DND-41 (cell line): ENCODE measurements around the gene MRPL58.
A peak's percentile ranks its signal among the peaks of the same experiment; 100 is the strongest.

Source experiments
- ATAC-seq: fragments of 200-7000 bp; cut with Tn5 transposase; 3 replicates; pipeline ENCODE4 v1.9.1; 2021; ENCODE audit warnings: low read depth; ENCODE audit not compliant: insufficient read depth
- DNase-seq: peaks from one replicate; pipeline ENCODE4 v3.0.0-alpha.2; 2020
- H2AFZ ChIP-seq: 2 replicates; pipeline ENCODE4 v1.6.0; 2012; ENCODE audit warnings: low read depth, low read length
- H3K27ac ChIP-seq: 2 replicates; pipeline ENCODE4 v1.5.1; 2012; ENCODE audit warnings: low read length, inconsistent platforms
- H3K27me3 ChIP-seq: fragments of 200-600 bp; sonication (generic); 2 replicates; pipeline ENCODE4 v1.6.0; 2012; ENCODE audit warnings: low read length, mild to moderate bottlenecking, inconsistent platforms; ENCODE audit not compliant: insufficient read depth, poor library complexity
- H3K36me3 ChIP-seq: 2 replicates; pipeline ENCODE4 v1.5.1; 2012; ENCODE audit warnings: low read length, inconsistent platforms; ENCODE audit not compliant: insufficient read depth
- H3K4me1 ChIP-seq: 2 replicates; pipeline ENCODE4 v1.5.1; 2012; ENCODE audit warnings: mild to moderate bottlenecking, low read length; ENCODE audit not compliant: insufficient read depth
- H3K4me2 ChIP-seq: 2 replicates; pipeline ENCODE4 v1.6.0; 2012; ENCODE audit warnings: mild to moderate bottlenecking, moderate library complexity, low read length, inconsistent platforms; ENCODE audit not compliant: insufficient read depth
- H3K4me3 ChIP-seq, 2 experiments: fragments of 200-600 bp in 1 of 2; shearing (Covaris generic) in 1 of 2; 2 replicates each; pipeline ENCODE4 v1.5.1; 2012 to 2016; ENCODE audit warnings: inconsistent platforms in 2 of 2, low read length in 2 of 2, mild to moderate bottlenecking in 2 of 2, low read depth in 1 of 2, moderate library complexity in 1 of 2
- H3K79me2 ChIP-seq: 2 replicates; pipeline ENCODE4 v1.6.0; 2012; ENCODE audit warnings: low read length, inconsistent platforms; ENCODE audit not compliant: insufficient read depth
- H3K9ac ChIP-seq: 2 replicates; pipeline ENCODE4 v1.6.0; 2012; ENCODE audit warnings: low read depth, mild to moderate bottlenecking, inconsistent platforms, low read length, moderate library complexity
- H3K9me3 ChIP-seq: 2 replicates; pipeline ENCODE4 v1.5.1; 2012; ENCODE audit warnings: low read length, moderate library complexity, mild to moderate bottlenecking, inconsistent platforms; ENCODE audit not compliant: insufficient read depth, severe bottlenecking
- H4K20me1 ChIP-seq: 2 replicates; pipeline ENCODE4 v1.6.0; 2012; ENCODE audit warnings: low read length; ENCODE audit not compliant: insufficient read depth
- CTCF ChIP-seq: IDR thresholded peaks from 2 replicates; pipeline ENCODE4 v1.5.1; 2012; ENCODE audit warnings: borderline replicate concordance, low read length, moderate library complexity, mild to moderate bottlenecking; ENCODE audit not compliant: poor library complexity, severe bottlenecking; ENCODE audit errors: extremely low read depth
- EZH2 ChIP-seq: IDR thresholded peaks from 3 replicates; pipeline ENCODE4 v1.6.1; 2012; ENCODE audit warnings: borderline replicate concordance, low read depth, mild to moderate bottlenecking, moderate library complexity, low read length, inconsistent platforms; ENCODE audit not compliant: severe bottlenecking

The MRPL58 gene

DNA sequence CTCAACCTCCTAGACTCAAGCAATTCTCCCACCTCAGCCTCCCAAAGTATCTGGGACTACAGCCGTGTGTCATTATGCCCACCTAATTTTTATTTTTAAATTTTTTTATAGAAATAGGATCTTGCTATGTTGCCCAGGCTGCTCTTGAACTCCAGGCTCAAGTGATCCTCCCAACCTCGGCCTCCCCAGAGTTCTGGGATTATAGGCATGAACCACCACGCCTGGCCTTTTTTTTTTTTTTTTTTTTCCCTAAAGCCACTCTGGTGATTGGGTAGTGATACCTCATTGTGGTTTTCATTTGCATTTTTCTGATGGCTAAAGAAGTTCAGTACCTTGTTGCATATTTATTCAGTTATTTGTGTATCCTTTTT is 26.3 kb upstream of the MRPL58 start:
- ATAC-seq, result no peak
- peaks cover 20% of the 10 kb centered on the region for H3K27me3 ChIP-seq
- H3K36me3 ChIP-seq, result no peaks in the 10 kb centered on the region
- H3K4me2 ChIP-seq, result no peak overlapping the region
- peaks cover 32% of the 10 kb centered on the region for H3K4me1 ChIP-seq
- no peaks in the 10 kb centered on the region for H3K79me2 ChIP-seq
- H3K4me3 ChIP-seq, result no peak overlapping the region
- no peak for DNase-seq
- H2AFZ ChIP-seq, result no peak overlapping the region
- no peak for TF ChIP-seq CTCF
- TF ChIP-seq EZH2, result no peak
- H4K20me1 ChIP-seq, result peaks cover 10% of the 10 kb centered on the region
- no peaks in the 10 kb centered on the region for H3K9me3 ChIP-seq
- H3K27ac ChIP-seq, result no peak overlapping the region
- no peak overlapping the region for H3K9ac ChIP-seq

DNA sequence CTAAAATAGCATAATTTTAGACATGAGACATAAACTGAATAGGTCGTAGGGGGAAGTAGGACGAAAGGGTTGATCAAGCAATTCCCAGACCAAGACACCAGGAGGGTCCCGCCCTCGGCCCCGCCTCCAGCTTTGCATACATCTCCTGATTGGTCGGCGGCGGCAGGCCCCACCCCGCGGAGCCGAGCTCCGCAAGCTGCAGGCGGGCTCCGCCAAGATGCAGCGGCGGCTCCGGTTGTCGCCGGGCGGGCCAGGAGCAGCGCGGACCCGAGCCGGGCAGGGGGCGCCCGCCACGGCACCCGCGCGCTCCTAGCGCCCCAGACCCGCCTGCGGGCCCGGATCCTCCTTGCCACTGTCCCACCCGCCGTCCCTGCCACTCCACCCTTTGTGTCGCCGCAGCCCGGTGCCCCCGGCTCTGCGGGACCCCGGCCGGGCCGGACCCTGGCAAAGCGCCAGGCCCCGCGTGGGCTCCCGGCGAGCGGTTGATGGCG is 25.0 kb upstream of the MRPL58 start, which contains the start of gene CDR2L:
TSS of gene CDR2L (plus strand) at position 215 of the 491 bp plus-strand sequence. CDS start 412 bp downstream, outside the sequence.
- H3K27ac ChIP-seq, result no peak within 1 kb of the TSS
- peak within 1 kb of the TSS; percentile 47 for H2AFZ ChIP-seq
- H3K36me3 ChIP-seq, result no peaks in the 10 kb centered on the region
- H3K9me3 ChIP-seq, result no peaks in the 10 kb centered on the region
- H3K27me3 ChIP-seq, result peaks cover 18% of the 10 kb centered on the region
- peak within 1 kb of the TSS; percentile 19 to 54; a peak in 2 of 4 replicates for H3K4me3 ChIP-seq
- peaks cover 10% of the 10 kb centered on the region for H4K20me1 ChIP-seq
- ATAC-seq, result peak; percentile 99
- no peaks in the 10 kb centered on the region for H3K79me2 ChIP-seq
- TF ChIP-seq CTCF, result peak; percentile 36
- TF ChIP-seq EZH2, result no peak
- peaks cover 19% of the 10 kb centered on the region for H3K4me1 ChIP-seq
- peak within 1 kb of the TSS; percentile 53 for H3K9ac ChIP-seq
- H3K4me2 ChIP-seq, result peak within 1 kb of the TSS; percentile 79
- peak; percentile 95 for DNase-seq

DNA sequence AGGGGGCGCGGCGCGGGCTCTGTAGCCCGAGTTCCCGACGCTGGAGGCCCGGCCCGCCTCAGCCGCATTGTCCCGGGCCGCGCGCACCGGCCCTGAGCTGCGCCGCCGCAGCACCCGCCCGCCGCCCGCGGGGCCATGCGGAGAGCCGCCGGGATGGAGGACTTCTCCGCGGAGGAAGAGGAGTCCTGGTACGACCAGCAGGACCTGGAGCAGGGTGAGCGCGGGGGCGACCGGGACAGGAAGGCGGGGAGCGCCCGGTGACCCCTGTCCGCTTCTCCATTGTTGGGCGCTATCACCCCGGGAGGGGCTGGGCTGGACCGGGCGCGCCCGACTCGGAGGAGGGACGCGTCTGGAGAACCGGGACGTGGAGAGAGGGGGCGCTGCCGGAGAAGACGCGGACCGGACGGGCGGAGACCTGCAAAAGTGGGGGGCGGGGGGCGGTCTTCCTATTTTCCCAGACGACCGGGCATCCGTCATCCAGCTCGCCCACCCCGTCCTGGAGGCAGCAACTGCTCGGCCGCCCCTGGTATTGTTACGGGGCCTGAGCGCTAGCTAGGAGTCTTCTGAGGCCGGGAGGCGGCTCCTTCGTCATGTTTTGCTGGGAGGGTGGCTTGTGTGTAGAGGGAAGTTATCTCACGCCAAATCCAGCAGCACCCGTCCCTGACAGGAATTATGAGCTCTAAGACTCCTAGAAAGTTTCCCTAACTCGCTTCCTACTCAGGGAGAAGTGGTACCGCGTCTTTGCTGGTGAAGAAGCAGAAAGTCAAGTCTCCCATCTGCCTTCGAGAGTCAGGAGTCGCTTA is 24.4 kb upstream of the MRPL58 start:
- H4K20me1 ChIP-seq, result peaks cover 10% of the 10 kb centered on the region
- H3K4me1 ChIP-seq, result peaks cover 16% of the 10 kb centered on the region
- DNase-seq (no peak), ATAC-seq (peak; percentile 58)
- peak overlapping the region; percentile 47; the same call in 1 of the 2 replicates for H2AFZ ChIP-seq
- no peaks in the 10 kb centered on the region for H3K36me3 ChIP-seq
- peak overlapping the region; percentile 19 to 54; a peak in 2 of 4 replicates for H3K4me3 ChIP-seq
- no peaks in the 10 kb centered on the region for H3K79me2 ChIP-seq
- H3K9me3 ChIP-seq, result no peaks in the 10 kb centered on the region
- TF ChIP-seq CTCF (no peak), EZH2 (peak; percentile 74)
- peak overlapping the region; percentile 53 for H3K9ac ChIP-seq
- H3K4me2 ChIP-seq, result peak overlapping the region; percentile 79
- H3K27me3 ChIP-seq, result peaks cover 18% of the 10 kb centered on the region
- no peak overlapping the region for H3K27ac ChIP-seq
